Measurements from ENCODE around the gene SPNS2. TPM values are rescaled to one million over a fixed set of nuclear protein-coding genes. Genes with fewer than 3 reads are reported as not detected.

SPNS2 gene
- total RNA-seq, 1 experiment from 2014 or later, result 33.8 TPM

GRCh38 chr17:4527134-4527533 lies 28.5 kb downstream of the SPNS2 start:
- POLR2A ChIA-PET (ENCODE audit: unreplicated experiment), result interaction anchor here (0.7 kb wide), 1 partner anchor 824 kb away, joined by 3 read pairs; no protein-coding TSS in a partner anchor
- intact Hi-C loops (cut with micrococcal nuclease; ENCODE audit: unreplicated experiment), result no loop called here
- no TSS peak for BruUV-seq (replicated peaks)
- Histone ChIP-seq H3K79me2 (ENCODE audit: low read depth) (peaks cover 40% of the 10 kb centered on the region), H3K27me3 (ENCODE audit: insufficient read depth, low read depth) (no peaks in the 10 kb centered on the region), H3K36me3 (ENCODE audit: low read depth) (peaks cover 26% of the 10 kb centered on the region; the same call in 1 of the 2 replicates), H2AFZ (no peak overlapping the region), H4K20me1 (ENCODE audit: insufficient read depth) (no peaks in the 10 kb centered on the region), H3K9me3 (ENCODE audit: insufficient read depth, low read depth) (no peaks in the 10 kb centered on the region), H3K9me2 (ENCODE audit: insufficient read depth) (no peaks in the 10 kb centered on the region), H3K4me1 (replicated peaks; ENCODE audit: insufficient read depth) (peaks cover 3% of the 10 kb centered on the region), H3K4me2 (no peak overlapping the region), H3K4me3 (no peak overlapping the region), H3K27ac (no peak overlapping the region), H3F3A (ENCODE audit: insufficient read depth, low read depth) (peaks cover 85% of the 10 kb centered on the region)
- TF ChIP-seq EZH2 (IDR thresholded peaks at IDR 0.05; ENCODE audit: low read depth), result no peak
- TF ChIP-seq CTCF (conservative IDR thresholded peaks at IDR 0.05), result no peak
- DNase-seq, result no peak
- CTCF ChIA-PET, result no interaction called here

GRCh38 chr17:4527566-4528125 lies 29.0 kb downstream of the SPNS2 start:
- no peak overlapping the region for H2AFZ ChIP-seq
- intact Hi-C loops (cut with micrococcal nuclease; ENCODE audit: unreplicated experiment), result no loop called here
- CTCF ChIA-PET, result no interaction called here

GRCh38 chr17:4529533-4530152 lies 31.0 kb downstream of the SPNS2 start:
- peaks cover 87% of the 10 kb centered on the region for H3F3A ChIP-seq (ENCODE audit: insufficient read depth, low read depth)
- no peak for TF ChIP-seq EZH2 (IDR thresholded peaks at IDR 0.05; ENCODE audit: low read depth)
- TF ChIP-seq CTCF (conservative IDR thresholded peaks at IDR 0.05), result no peak
- no peaks in the 10 kb centered on the region for H4K20me1 ChIP-seq (ENCODE audit: insufficient read depth)
- no peaks in the 10 kb centered on the region for H3K9me3 ChIP-seq (ENCODE audit: insufficient read depth, low read depth)
- H3K27ac ChIP-seq, result no peak overlapping the region
- H3K79me2 ChIP-seq (ENCODE audit: low read depth), result peaks cover 15% of the 10 kb centered on the region
- H2AFZ ChIP-seq, result no peak overlapping the region
- intact Hi-C loops (cut with micrococcal nuclease; ENCODE audit: unreplicated experiment), result no loop called here
- no TSS peak for BruUV-seq (replicated peaks)
- H3K9me2 ChIP-seq (ENCODE audit: insufficient read depth), result no peaks in the 10 kb centered on the region
- H3K4me3 ChIP-seq, result no peak overlapping the region
- peaks cover 12% of the 10 kb centered on the region; the same call in 1 of the 2 replicates for H3K4me1 ChIP-seq (replicated peaks; ENCODE audit: insufficient read depth)
- ChIA-PET CTCF (no interaction called here), POLR2A (ENCODE audit: unreplicated experiment) (interaction anchor here (0.7 kb wide), 1 partner anchor 30 kb away, joined by 11 read pairs; no protein-coding TSS in a partner anchor)
- peaks cover 12% of the 10 kb centered on the region; the same call in 1 of the 2 replicates for H3K36me3 ChIP-seq (ENCODE audit: low read depth)
- no peak overlapping the region for H3K4me2 ChIP-seq
- no peaks in the 10 kb centered on the region for H3K27me3 ChIP-seq (ENCODE audit: insufficient read depth, low read depth)
- no peak for DNase-seq

More at GRCh38 chr17:4527566-4528125, 29.0 kb downstream of the SPNS2 start:
- peaks cover 21% of the 10 kb centered on the region; the same call in 1 of the 2 replicates for H3K36me3 ChIP-seq (ENCODE audit: low read depth)
- DNase-seq, result no peak
- no peak overlapping the region for H3K4me3 ChIP-seq
- H3K4me2 ChIP-seq, result no peak overlapping the region
- no peaks in the 10 kb centered on the region for H3K27me3 ChIP-seq (ENCODE audit: insufficient read depth, low read depth)
- BruUV-seq (replicated peaks), result TSS peak; percentile 18
- POLR2A ChIA-PET (ENCODE audit: unreplicated experiment), result interaction anchor here (0.7 kb wide), 1 partner anchor 825 kb away, joined by 3 read pairs; no protein-coding TSS in a partner anchor
- no peak for TF ChIP-seq EZH2 (IDR thresholded peaks at IDR 0.05; ENCODE audit: low read depth)
- no peak for TF ChIP-seq CTCF (conservative IDR thresholded peaks at IDR 0.05)
- H3K79me2 ChIP-seq (ENCODE audit: low read depth), result peaks cover 35% of the 10 kb centered on the region
- peaks cover 87% of the 10 kb centered on the region for H3F3A ChIP-seq (ENCODE audit: insufficient read depth, low read depth)
- no peaks in the 10 kb centered on the region for H3K4me1 ChIP-seq (replicated peaks; ENCODE audit: insufficient read depth)
- H3K9me2 ChIP-seq (ENCODE audit: insufficient read depth), result no peaks in the 10 kb centered on the region
- no peaks in the 10 kb centered on the region for H3K9me3 ChIP-seq (ENCODE audit: insufficient read depth, low read depth)
- no peak overlapping the region for H3K27ac ChIP-seq
- no peaks in the 10 kb centered on the region for H4K20me1 ChIP-seq (ENCODE audit: insufficient read depth)

Data from PC-9 (cell line).